Measurements from ENCODE around the gene MRPL37.

DNA sequence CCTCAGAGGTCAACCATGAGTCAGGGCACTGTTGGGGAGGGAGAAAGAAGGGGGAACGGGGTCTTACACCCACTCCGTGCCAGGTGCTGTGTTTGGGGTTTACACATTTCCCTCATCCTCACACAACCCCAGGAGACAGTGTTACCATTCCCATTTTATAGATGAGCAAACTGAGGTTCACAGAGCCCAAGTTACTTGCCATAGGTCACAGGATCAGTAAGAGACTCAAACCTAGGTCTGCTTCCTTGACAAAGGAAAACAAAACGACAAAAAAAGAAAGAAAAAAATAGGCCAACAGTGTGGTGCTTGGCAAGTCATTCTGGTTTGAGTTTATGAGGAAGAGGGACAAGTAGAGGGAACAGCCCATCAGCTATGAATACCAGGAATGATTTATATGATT, 30.9 kb upstream of the MRPL37 start:
- no peak for TF ChIP-seq CTCF (IDR thresholded peaks at IDR 0.05)
- TF ChIP-seq ZFX (IDR thresholded peaks at IDR 0.05; ENCODE audit: borderline replicate concordance) = no peak

All from 22Rv1 (cell line).